ENCODE data around the gene CSRNP2. TPM values are rescaled to one million over a fixed set of nuclear protein-coding genes. Genes with fewer than 3 reads are reported as not detected.
A peak's percentile ranks its signal among the peaks of the same experiment; 100 is the strongest.

The CSRNP2 gene
- total RNA-seq, 1 experiment from 2014 or later = 18.1 TPM

DNA sequence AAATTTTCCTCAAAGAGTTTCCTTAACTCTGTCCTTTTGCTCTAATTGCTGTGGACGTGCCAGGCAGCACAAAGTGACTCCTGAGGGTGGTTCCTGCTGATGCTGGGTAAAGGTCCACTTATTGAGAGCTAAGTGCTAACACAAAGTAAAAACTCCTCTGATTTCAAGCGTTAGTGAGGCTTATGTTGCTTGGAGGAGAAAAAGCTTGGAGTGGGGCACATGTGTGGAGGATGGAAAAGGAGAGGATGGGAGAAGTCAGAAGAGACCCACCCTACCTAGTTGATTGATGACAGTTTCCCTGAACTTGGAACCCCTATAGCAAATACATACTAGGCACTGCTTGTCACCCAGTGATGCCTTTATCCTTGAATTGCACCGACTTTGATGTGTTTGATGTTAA lies 47.1 kb downstream of the CSRNP2 start:
- no peak for DNase-seq
- intact Hi-C loops (cut with micrococcal nuclease; ENCODE audit: unreplicated experiment) = no loop called here
- CTCF ChIA-PET = no interaction called here
- Mint-ChIP-seq H3K27ac (ENCODE audit: unreplicated experiment) (no peak overlapping the region), H3K27me3 (ENCODE audit: unreplicated experiment) (no peaks in the 10 kb centered on the region), H3K36me3 (ENCODE audit: insufficient read depth, unreplicated experiment) (no peaks in the 10 kb centered on the region), H3K9me3 (ENCODE audit: low read depth, unreplicated experiment) (no peaks in the 10 kb centered on the region), H3K4me3 (ENCODE audit: low read depth, unreplicated experiment) (no peak overlapping the region), H3K4me1 (ENCODE audit: low read depth, unreplicated experiment) (peaks cover 16% of the 10 kb centered on the region)
- BruUV-seq (replicated peaks) = no TSS peak
- no peak for TF ChIP-seq CTCF (IDR thresholded peaks at IDR 0.05; ENCODE audit: unreplicated experiment)

- Mint-ChIP-seq H3K4me1 (ENCODE audit: low read depth, unreplicated experiment) (peaks cover 18% of the 10 kb centered on the region), H3K9me3 (ENCODE audit: low read depth, unreplicated experiment) (no peaks in the 10 kb centered on the region), H3K27ac (ENCODE audit: unreplicated experiment) (no peak overlapping the region), H3K36me3 (ENCODE audit: insufficient read depth, unreplicated experiment) (peaks cover 3% of the 10 kb centered on the region), H3K27me3 (ENCODE audit: unreplicated experiment) (no peaks in the 10 kb centered on the region), H3K4me3 (ENCODE audit: low read depth, unreplicated experiment) (no peak overlapping the region)
- TF ChIP-seq CTCF (IDR thresholded peaks at IDR 0.05; ENCODE audit: unreplicated experiment) = no peak
- BruUV-seq (replicated peaks) = no TSS peak
- no peak for DNase-seq
- CTCF ChIA-PET = interaction anchor here (0.7 kb wide), 1 partner anchor 294 kb away, joined by 3 read pairs; no protein-coding TSS in a partner anchor
- intact Hi-C loops (cut with micrococcal nuclease; ENCODE audit: unreplicated experiment) = no loop called here
These were observed 49.8 kb downstream of the CSRNP2 start for GRCh38 chr12:51033457-51034089.

- Mint-ChIP-seq H3K27ac (ENCODE audit: unreplicated experiment) (no peak overlapping the region), H3K36me3 (ENCODE audit: insufficient read depth, unreplicated experiment) (peaks cover 6% of the 10 kb centered on the region)
These were observed 50.3 kb downstream of the CSRNP2 start for GRCh38 chr12:51033048-51033447.

DNA sequence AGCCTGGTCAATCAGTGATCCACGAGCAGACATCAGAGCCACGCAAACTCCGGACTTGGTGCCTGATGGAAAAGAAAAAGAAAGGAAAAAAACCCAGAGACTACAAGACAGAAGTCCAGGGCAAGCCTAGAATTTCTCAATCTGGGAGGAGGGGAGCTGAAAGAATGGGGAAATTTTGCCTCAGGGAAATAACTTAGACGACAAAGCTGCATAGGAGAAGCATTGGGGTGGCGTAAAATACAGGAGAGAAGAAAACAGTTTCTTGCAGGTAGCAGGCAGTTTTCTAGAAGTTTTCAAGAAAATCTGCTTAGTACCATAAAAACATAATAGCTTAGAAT lies 54.6 kb downstream of the CSRNP2 start:
- Mint-ChIP-seq H3K27ac (ENCODE audit: unreplicated experiment) (peak overlapping the region; percentile 37), H3K9me3 (ENCODE audit: low read depth, unreplicated experiment) (no peaks in the 10 kb centered on the region), H3K36me3 (ENCODE audit: insufficient read depth, unreplicated experiment) (peaks cover 42% of the 10 kb centered on the region), H3K27me3 (ENCODE audit: unreplicated experiment) (no peaks in the 10 kb centered on the region), H3K4me3 (ENCODE audit: low read depth, unreplicated experiment) (peak overlapping the region; percentile 62), H3K4me1 (ENCODE audit: low read depth, unreplicated experiment) (peaks cover 25% of the 10 kb centered on the region)
- peak; percentile 18 for DNase-seq
- intact Hi-C loops (cut with micrococcal nuclease; ENCODE audit: unreplicated experiment) = loop anchor here (2.0 to 10.0 kb wide), 2 partner anchors 104 to 204 kb away; a partner anchor contains a TSS
- BruUV-seq (replicated peaks) = no TSS peak
- CTCF ChIA-PET = interaction anchor here (0.5 to 1.9 kb wide), 4 partner anchors 42 to 204 kb away, joined by 3 to 12 read pairs (median 6); partner anchors contain the start of gene POU6F1
- no peak for TF ChIP-seq CTCF (IDR thresholded peaks at IDR 0.05; ENCODE audit: unreplicated experiment)

More at GRCh38 chr12:51033048-51033447, 50.3 kb downstream of the CSRNP2 start:
- H3K9me3 Mint-ChIP-seq (ENCODE audit: low read depth, unreplicated experiment) = no peaks in the 10 kb centered on the region
- CTCF ChIA-PET = interaction anchor here (0.7 kb wide), 2 partner anchors 283 to 295 kb away, joined by 3 to 4 read pairs; no protein-coding TSS in a partner anchor
- peaks cover 18% of the 10 kb centered on the region for H3K4me1 Mint-ChIP-seq (ENCODE audit: low read depth, unreplicated experiment)
- no TSS peak for BruUV-seq (replicated peaks)
- no peak for DNase-seq
- H3K27me3 Mint-ChIP-seq (ENCODE audit: unreplicated experiment) = no peaks in the 10 kb centered on the region
- H3K4me3 Mint-ChIP-seq (ENCODE audit: low read depth, unreplicated experiment) = no peak overlapping the region
- intact Hi-C loops (cut with micrococcal nuclease; ENCODE audit: unreplicated experiment) = no loop called here
- TF ChIP-seq CTCF (IDR thresholded peaks at IDR 0.05; ENCODE audit: unreplicated experiment) = no peak
